Fibroblast of villous mesenchyme (primary cell): ENCODE results near the gene IL17RD. TPM values are rescaled to one million over a fixed set of nuclear protein-coding genes. Genes with fewer than 3 reads are reported as not detected.

Source experiments
- DNase-seq: peaks from one replicate; pipeline ENCODE4 v3.0.0-alpha.2; 2010; ENCODE audit warnings: low read depth
- H3K4me3 ChIP-seq: 2 replicates; pipeline ENCODE4 v1.5.1; 2011; ENCODE audit warnings: low read depth, mild to moderate bottlenecking, low read length
- CTCF ChIP-seq: IDR thresholded peaks from 2 replicates; pipeline ENCODE4 v1.5.1; 2012; ENCODE audit warnings: low read depth, mild to moderate bottlenecking, low read length; ENCODE audit not compliant: insufficient read depth
- total RNA-seq: library from RNA; depleted of rRNA; stranded (reverse); fragments of >200 nt; gene quantifications from 2 replicates; pipeline ENCODE4 v1.2.3, GENCODE V29; 2012

IL17RD gene
- total RNA-seq, 1 donor = 0.86 TPM

DNA sequence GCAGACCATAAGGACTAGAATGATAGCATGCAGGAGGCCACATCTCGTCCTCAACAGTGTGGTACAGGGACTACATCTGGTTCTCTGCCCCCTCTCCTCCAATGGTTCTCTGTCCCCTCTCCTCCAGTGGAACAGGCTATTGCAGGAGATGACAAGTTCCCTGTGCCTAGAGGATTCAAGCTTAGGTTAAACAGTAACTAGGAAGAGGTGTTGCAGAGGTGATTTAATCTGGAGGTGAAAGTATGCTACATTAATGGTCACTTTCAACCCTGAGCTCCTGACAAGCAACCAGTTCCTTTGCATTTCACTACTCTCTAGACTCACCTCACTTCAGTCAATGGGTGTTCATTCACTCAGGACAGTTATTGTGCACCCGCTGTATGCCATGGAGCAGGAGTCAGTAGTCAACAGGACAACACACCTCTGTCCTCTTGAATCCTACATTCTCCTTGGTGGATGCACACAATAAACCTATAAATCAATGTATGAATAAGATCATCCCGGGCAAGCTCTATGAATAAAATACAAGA is 88.7 kb downstream of the IL17RD start:
- H3K4me3 ChIP-seq = no peak overlapping the region
- no peak for TF ChIP-seq CTCF
- no peak for DNase-seq

DNA sequence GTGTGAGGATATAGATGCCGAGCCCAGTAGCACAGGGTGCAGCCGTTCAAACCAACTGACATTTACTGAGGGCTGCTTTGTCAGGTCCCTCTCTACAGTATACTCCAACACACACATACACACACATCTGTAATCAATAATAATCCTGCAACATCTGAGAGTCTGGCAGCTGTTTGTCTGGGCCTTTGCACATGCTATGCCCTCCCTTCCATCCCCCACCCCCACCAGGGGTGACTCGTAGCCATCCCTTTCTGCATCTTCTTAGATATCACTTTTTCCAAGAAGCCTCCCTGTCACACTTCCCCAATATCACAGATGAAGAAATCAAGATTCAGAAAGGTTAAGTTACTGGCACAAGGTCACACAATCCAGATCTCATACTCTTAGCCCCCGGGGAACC is 91.0 kb downstream of the IL17RD start:
- TF ChIP-seq CTCF = no peak
- no peak for DNase-seq
- H3K4me3 ChIP-seq = no peak overlapping the region

DNA sequence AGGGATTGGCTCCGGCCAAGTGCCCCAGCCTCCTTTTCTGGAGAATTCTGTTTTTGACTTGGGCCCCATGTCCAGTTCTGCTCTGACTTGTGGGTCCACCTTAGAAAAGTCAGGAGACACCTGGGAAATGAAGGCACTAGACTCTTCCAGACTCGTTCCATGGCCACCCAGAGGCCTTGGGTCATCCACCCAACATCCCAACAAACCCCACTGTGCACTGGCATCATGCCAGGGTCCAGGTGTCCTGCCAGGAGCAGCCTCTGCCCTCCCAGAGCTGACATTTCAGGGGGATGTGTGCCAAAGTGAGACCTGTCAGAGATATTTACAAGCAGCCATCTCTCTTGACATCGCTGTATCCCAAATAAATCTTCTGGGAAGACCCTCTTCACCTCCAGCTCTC is 91.5 kb downstream of the IL17RD start:
- no peak for TF ChIP-seq CTCF
- DNase-seq = no peak
- H3K4me3 ChIP-seq = no peak overlapping the region

GRCh38 chr3:57069503-57069902 is 95.7 kb downstream of the IL17RD start:
- H3K4me3 ChIP-seq = no peak overlapping the region
- DNase-seq = no peak
- TF ChIP-seq CTCF = no peak

GRCh38 chr3:57068437-57069089 is 96.6 kb downstream of the IL17RD start:
- H3K4me3 ChIP-seq = no peak overlapping the region
- DNase-seq = peak; percentile 78
- no peak for TF ChIP-seq CTCF

- TF ChIP-seq CTCF = no peak
- no peak overlapping the region for H3K4me3 ChIP-seq
- DNase-seq = no peak
Measured at GRCh38 chr3:57066471-57066870, 98.7 kb downstream of the IL17RD start.

GRCh38 chr3:57065588-57065987 is 99.6 kb downstream of the IL17RD start:
- no peak for DNase-seq
- H3K4me3 ChIP-seq = no peak overlapping the region
- no peak for TF ChIP-seq CTCF
